Measurements from ENCODE around the gene TM7SF2.

TM7SF2 gene

DNA sequence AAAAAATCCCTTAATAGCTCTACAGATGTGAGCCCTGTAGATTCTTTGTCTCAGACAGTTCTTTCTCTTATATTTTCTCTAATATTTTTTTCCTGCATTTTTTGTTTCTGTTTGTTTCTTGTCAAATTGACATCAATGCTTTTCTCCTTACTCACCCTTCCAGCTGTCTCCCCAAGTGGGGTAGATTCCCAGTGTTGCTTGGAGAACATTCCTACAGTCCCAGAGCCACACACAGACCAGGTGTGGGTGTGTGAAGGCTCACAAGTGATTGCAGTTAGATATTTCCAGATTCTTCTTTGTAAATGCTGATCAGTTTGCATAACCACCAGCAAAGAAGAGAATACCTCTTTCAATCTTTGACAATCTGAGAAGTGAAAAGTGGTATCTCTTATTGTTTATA, 8.2 kb upstream of the TM7SF2 start:
- no peak overlapping the region for H3K4me3 ChIP-seq (ENCODE audit: low read depth, low read length)
- TF ChIP-seq, protein P1, sequence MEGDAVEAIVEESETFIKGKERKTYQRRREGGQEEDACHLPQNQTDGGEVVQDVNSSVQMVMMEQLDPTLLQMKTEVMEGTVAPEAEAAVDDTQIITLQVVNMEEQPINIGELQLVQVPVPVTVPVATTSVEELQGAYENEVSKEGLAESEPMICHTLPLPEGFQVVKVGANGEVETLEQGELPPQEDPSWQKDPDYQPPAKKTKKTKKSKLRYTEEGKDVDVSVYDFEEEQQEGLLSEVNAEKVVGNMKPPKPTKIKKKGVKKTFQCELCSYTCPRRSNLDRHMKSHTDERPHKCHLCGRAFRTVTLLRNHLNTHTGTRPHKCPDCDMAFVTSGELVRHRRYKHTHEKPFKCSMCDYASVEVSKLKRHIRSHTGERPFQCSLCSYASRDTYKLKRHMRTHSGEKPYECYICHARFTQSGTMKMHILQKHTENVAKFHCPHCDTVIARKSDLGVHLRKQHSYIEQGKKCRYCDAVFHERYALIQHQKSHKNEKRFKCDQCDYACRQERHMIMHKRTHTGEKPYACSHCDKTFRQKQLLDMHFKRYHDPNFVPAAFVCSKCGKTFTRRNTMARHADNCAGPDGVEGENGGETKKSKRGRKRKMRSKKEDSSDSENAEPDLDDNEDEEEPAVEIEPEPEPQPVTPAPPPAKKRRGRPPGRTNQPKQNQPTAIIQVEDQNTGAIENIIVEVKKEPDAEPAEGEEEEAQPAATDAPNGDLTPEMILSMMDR (IDR thresholded peaks at IDR 0.05; ENCODE audit: low read depth, low read length) = no peak

GRCh38 chr11:65104628-65105027, 7.0 kb upstream of the TM7SF2 start:
- no peak overlapping the region for H3K4me3 ChIP-seq (ENCODE audit: low read depth, low read length)
- TF ChIP-seq, protein P1 (IDR thresholded peaks at IDR 0.05; ENCODE audit: low read depth, low read length) = no peak

GRCh38 chr11:65107078-65107477, 4.6 kb upstream of the TM7SF2 start:
- TF ChIP-seq, protein P1 (IDR thresholded peaks at IDR 0.05; ENCODE audit: low read depth, low read length) = no peak
- H3K4me3 ChIP-seq (ENCODE audit: low read depth, low read length) = no peak overlapping the region

DNA sequence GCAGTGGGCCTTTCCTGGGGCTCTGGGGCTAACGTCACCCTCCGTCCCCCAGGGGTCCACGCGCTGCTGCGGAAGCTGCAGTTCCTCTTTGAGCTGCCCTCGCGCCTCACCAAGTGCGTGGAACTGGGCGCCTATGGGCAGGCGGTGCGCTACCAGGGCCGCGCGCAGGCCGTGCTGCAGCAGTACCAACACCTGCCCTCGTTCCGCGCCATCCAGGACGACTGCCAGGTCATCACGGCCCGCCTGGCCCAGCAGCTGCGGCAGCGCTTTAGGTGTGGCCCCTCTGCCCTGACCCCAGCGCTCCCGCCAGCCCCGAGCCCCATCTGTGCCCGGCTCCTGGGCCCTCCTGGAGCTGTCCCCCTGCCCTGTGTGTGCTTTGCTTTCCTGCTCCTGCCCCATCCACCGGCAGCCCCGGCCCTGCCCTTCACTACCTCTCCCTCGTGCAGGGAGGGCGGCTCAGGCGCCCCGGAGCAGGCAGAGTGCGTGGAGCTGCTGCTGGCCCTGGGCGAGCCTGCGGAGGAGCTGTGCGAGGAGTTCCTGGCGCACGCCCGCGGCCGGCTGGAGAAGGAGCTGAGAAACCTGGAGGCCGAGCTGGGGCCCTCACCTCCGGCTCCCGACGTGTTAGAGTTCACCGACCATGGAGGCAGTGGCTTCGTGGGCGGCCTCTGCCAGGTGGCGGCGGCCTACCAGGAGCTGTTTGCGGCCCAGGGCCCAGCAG, 3.8 kb upstream of the TM7SF2 start:
- H3K4me3 ChIP-seq (ENCODE audit: low read depth, low read length) = no peak overlapping the region
- TF ChIP-seq, protein P1 (IDR thresholded peaks at IDR 0.05; ENCODE audit: low read depth, low read length) = no peak

DNA sequence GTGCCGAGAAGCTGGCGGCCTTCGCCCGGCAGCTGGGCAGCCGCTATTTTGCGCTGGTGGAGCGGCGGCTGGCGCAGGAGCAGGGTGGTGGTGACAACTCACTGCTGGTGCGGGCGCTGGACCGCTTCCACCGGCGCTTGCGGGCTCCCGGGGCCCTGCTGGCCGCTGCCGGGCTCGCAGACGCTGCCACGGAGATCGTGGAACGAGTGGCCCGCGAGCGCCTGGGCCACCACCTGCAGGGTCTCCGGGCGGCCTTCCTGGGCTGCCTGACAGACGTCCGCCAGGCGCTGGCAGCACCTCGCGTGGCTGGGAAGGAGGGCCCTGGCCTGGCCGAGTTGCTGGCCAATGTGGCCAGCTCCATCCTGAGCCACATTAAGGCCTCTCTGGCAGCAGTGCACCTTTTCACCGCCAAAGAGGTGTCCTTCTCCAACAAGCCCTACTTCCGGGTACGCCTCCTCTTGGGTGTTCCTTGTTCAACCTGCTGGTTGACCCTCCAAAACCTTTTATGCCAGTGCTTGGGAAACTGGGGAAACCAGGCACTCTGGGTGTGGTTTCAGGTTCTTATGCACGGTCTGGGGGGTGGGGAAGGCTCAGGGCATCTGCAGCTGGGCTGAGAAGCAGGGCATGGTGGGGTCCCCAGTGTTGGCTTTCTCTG, 3.1 kb upstream of the TM7SF2 start:
- no peak overlapping the region for H3K4me3 ChIP-seq (ENCODE audit: low read depth, low read length)
- TF ChIP-seq, protein P1 (IDR thresholded peaks at IDR 0.05; ENCODE audit: low read depth, low read length) = no peak

- H3K4me3 ChIP-seq (ENCODE audit: low read depth, low read length) = no peak overlapping the region
- TF ChIP-seq, protein P1 (IDR thresholded peaks at IDR 0.05; ENCODE audit: low read depth, low read length) = no peak
Observed at GRCh38 chr11:65109231-65110198, 2.2 kb upstream of the TM7SF2 start.
